Stimulated activated CD4-positive, alpha-beta T cell treated with anti-CD3 and anti-CD28 coated beads, TNF-alpha, amount 100 ng/mL, for 4 hours (primary cell): ENCODE data around the gene MAP1B.
"Not testable (repeated sequence)": the region's sequence is repeated elsewhere in the genome, so short reads cannot be mapped to it uniquely, and the experiment has no call there.

Source experiments
- DNase-seq, 3 experiments: peaks; one replicate each; pipeline ENCODE4 v3.0.0-alpha.2; 2020; ENCODE audit warnings: low read depth in 3 of 3

MAP1B gene

GRCh38 chr5:72161951-72162350 is 54.7 kb downstream of the MAP1B start:
- no peak for DNase-seq

- DNase-seq = no peak
Measured at GRCh38 chr5:72163349-72163983, 56.2 kb downstream of the MAP1B start.

GRCh38 chr5:72166070-72166979 is 59.0 kb downstream of the MAP1B start:
- no peak for DNase-seq

- no peak for DNase-seq
Measured at GRCh38 chr5:72167257-72167656, 60.0 kb downstream of the MAP1B start.

GRCh38 chr5:72167804-72168203 is 60.5 kb downstream of the MAP1B start:
- no peak for DNase-seq

- DNase-seq = no peak
Measured at GRCh38 chr5:72170101-72170500, 62.8 kb downstream of the MAP1B start.

GRCh38 chr5:72171181-72171580 is 63.9 kb downstream of the MAP1B start:
- not testable (repeated sequence) for DNase-seq

- no peak for DNase-seq
Measured at GRCh38 chr5:72171667-72172066, 64.4 kb downstream of the MAP1B start.

GRCh38 chr5:72172786-72173185 is 65.5 kb downstream of the MAP1B start:
- no peak for DNase-seq

GRCh38 chr5:72177538-72177937 is 70.3 kb downstream of the MAP1B start:
- DNase-seq = no peak

GRCh38 chr5:72179028-72179815 is 71.9 kb downstream of the MAP1B start:
- no peak for DNase-seq

GRCh38 chr5:72179816-72180440 is 72.7 kb downstream of the MAP1B start:
- no peak for DNase-seq

- no peak for DNase-seq
Measured at GRCh38 chr5:72180925-72181324, 73.7 kb downstream of the MAP1B start.

GRCh38 chr5:72182686-72183085 is 75.4 kb downstream of the MAP1B start:
- DNase-seq = no peak

- no peak for DNase-seq
Measured at GRCh38 chr5:72183101-72183520, 75.8 kb downstream of the MAP1B start.

- no peak for DNase-seq
Measured at GRCh38 chr5:72184408-72184807, 77.1 kb downstream of the MAP1B start.

- no peak for DNase-seq
Measured at GRCh38 chr5:72185496-72186329, 78.4 kb downstream of the MAP1B start.

- no peak for DNase-seq
Measured at GRCh38 chr5:72187388-72188075, 80.3 kb downstream of the MAP1B start.

- no peak for DNase-seq
Measured at GRCh38 chr5:72188166-72188565, 80.9 kb downstream of the MAP1B start.

- DNase-seq = no peak
Measured at GRCh38 chr5:72189146-72189545, 81.9 kb downstream of the MAP1B start.
